ENCODE data around the gene SOX10. TPM values are rescaled to one million over a fixed set of nuclear protein-coding genes. Genes with fewer than 3 reads are reported as not detected.

SOX10 gene
- total RNA-seq, 1 donor from 2014 or later, result not detected

DNA sequence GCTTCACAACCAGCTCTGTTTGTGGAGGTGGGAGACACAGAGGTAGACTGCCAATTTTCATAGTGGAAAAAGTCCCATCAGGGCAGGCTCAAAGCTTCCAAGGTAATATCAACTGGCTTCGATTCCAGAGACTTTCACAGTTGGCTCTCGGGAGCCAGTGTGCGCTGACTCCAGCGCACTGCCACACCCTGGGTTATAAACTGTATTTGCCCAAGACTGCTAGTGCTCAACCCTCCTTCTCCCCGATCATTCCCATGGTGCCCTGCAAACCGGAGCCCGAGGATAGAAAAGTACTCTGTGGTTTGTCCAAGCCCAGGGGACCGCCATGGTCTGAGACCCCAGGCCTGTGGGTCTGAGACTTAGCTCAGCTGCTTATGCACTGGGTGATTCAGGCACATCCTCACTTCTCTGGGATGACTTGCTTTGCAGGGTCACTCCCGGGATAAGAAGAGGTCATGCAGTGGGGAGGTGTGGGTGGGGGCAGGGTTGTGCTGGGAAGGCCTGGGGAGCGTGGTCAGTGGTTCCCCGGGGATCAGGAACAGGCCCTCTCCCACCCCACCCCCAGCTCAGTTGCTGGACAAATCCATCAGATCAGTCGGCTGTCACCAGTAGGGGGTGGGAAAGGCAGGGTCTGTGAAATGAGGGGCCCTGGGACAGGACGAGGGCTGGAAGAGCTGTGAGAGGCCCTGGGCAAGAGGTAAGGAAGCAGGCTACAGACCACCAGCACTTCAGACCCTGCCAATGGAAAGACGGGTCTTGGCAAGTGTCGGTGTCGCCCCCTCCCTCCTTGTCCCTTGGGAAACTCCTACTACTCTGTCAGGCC is 46.2 kb upstream of the SOX10 start:
- TF ChIP-seq, protein P1, sequence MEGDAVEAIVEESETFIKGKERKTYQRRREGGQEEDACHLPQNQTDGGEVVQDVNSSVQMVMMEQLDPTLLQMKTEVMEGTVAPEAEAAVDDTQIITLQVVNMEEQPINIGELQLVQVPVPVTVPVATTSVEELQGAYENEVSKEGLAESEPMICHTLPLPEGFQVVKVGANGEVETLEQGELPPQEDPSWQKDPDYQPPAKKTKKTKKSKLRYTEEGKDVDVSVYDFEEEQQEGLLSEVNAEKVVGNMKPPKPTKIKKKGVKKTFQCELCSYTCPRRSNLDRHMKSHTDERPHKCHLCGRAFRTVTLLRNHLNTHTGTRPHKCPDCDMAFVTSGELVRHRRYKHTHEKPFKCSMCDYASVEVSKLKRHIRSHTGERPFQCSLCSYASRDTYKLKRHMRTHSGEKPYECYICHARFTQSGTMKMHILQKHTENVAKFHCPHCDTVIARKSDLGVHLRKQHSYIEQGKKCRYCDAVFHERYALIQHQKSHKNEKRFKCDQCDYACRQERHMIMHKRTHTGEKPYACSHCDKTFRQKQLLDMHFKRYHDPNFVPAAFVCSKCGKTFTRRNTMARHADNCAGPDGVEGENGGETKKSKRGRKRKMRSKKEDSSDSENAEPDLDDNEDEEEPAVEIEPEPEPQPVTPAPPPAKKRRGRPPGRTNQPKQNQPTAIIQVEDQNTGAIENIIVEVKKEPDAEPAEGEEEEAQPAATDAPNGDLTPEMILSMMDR (IDR thresholded peaks at IDR 0.05), result no peak
- Mint-ChIP-seq H3K9me3 (ENCODE audit: low read depth) (no peaks in the 10 kb centered on the region), H3K4me3 (ENCODE audit: unreplicated experiment) (no peak overlapping the region), H3K36me3 (ENCODE audit: low read depth) (no peaks in the 10 kb centered on the region), H3K27me3 (ENCODE audit: low read depth) (peaks cover 7% of the 10 kb centered on the region), H3K27ac (ENCODE audit: unreplicated experiment) (no peak overlapping the region), H3K4me1 (ENCODE audit: low read depth) (peaks cover 21% of the 10 kb centered on the region)
- no peak for DNase-seq (ENCODE audit: low spot score)

DNA sequence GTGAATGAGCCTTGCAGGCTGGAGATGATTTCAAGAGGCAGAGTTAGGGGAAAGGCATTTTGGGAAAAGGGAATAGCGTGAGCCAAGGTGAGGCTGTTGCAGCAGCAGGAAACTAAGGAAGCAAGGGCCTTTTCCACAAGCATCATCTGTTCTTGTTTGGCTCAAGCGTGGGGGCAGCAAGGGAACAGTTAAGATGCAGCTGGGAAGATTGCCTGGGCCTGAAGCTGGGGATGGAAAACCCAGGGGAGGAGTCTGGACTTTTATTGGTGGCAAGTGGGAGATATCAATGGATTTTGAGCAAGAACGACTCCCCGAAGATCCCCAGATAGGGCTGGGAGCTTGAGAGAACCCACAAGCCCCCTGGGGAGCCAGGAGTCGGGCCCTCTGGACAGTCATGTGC is 45.5 kb upstream of the SOX10 start:
- peaks cover 9% of the 10 kb centered on the region for H3K27me3 Mint-ChIP-seq (ENCODE audit: low read depth)
- no peaks in the 10 kb centered on the region for H3K36me3 Mint-ChIP-seq (ENCODE audit: low read depth)
- H3K9me3 Mint-ChIP-seq (ENCODE audit: low read depth), result no peaks in the 10 kb centered on the region
- TF ChIP-seq, protein P1 (IDR thresholded peaks at IDR 0.05), result no peak
- no peak overlapping the region for H3K27ac Mint-ChIP-seq (ENCODE audit: unreplicated experiment)
- H3K4me1 Mint-ChIP-seq (ENCODE audit: low read depth), result peaks cover 16% of the 10 kb centered on the region
- no peak for DNase-seq (ENCODE audit: low spot score)
- no peak overlapping the region for H3K4me3 Mint-ChIP-seq (ENCODE audit: unreplicated experiment)

DNA sequence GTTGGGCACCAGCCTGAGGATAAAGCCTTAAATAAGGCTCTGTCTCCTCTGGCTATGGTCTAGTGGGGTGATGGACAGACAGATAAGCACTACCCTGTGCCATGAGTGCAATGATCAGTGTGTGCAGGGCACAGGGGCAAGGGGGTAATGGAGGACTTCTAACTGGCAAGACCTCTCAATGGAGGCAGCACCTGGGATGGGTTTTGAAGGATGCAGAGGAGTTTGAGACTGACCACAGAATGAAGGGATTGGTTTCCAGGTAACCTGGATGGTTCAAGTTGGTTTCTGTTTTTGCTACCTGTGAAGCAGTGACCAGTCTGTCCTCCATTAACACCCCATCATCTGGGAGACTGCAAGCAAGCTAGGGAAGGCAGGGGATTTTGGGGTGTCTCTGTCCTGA is 45.0 kb upstream of the SOX10 start:
- Mint-ChIP-seq H3K36me3 (ENCODE audit: low read depth) (no peaks in the 10 kb centered on the region), H3K4me3 (ENCODE audit: unreplicated experiment) (no peak overlapping the region), H3K4me1 (ENCODE audit: low read depth) (peaks cover 10% of the 10 kb centered on the region), H3K27me3 (ENCODE audit: low read depth) (peaks cover 9% of the 10 kb centered on the region), H3K9me3 (ENCODE audit: low read depth) (no peaks in the 10 kb centered on the region), H3K27ac (ENCODE audit: unreplicated experiment) (no peak overlapping the region)
- TF ChIP-seq, protein P1 (IDR thresholded peaks at IDR 0.05), result no peak
- no peak for DNase-seq (ENCODE audit: low spot score)

DNA sequence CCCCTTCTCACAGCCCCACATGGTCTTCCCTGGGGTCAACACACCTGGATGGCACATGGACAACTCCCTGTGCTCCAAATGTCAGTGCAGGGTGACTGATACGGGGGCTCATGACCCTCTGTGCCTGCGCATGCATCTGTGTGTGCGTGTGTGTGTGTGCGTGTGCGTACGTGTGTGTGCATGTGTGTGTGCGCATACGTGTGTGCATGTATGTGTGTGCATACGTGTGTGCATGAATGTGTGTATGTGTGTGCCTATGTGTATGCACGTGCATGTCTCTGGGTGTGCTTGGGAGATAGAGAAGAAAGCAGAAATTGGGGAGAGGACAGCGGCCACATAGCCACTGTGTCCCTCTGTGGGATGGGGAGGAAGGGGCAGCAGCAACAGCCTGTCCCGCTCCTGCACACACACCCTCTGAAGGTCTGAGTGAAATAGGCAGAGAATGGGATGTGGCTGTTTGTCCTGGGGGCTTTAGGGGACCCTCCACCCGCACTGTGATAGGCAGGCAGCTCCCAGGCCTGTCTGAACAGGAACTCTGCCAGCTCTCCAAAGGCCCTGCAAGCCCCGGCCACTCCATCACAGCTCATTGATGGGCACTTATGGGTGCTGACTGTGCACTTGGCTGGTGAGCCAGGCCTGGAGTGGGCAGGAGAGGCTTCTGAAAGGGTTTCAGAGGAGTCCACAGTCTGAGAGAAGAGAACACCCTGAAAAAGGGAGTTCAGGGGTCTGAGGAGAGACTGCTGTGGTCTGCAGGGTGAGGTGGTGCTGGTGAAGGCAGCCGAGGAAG is 44.2 kb upstream of the SOX10 start:
- H3K4me3 Mint-ChIP-seq (ENCODE audit: unreplicated experiment), result no peak overlapping the region
- peaks cover 3% of the 10 kb centered on the region for H3K4me1 Mint-ChIP-seq (ENCODE audit: low read depth)
- no peak for DNase-seq (ENCODE audit: low spot score)
- H3K27ac Mint-ChIP-seq (ENCODE audit: unreplicated experiment), result no peak overlapping the region
- TF ChIP-seq, protein P1 (IDR thresholded peaks at IDR 0.05), result no peak
- peaks cover 9% of the 10 kb centered on the region for H3K27me3 Mint-ChIP-seq (ENCODE audit: low read depth)
- no peaks in the 10 kb centered on the region for H3K36me3 Mint-ChIP-seq (ENCODE audit: low read depth)
- no peaks in the 10 kb centered on the region for H3K9me3 Mint-ChIP-seq (ENCODE audit: low read depth)

DNA sequence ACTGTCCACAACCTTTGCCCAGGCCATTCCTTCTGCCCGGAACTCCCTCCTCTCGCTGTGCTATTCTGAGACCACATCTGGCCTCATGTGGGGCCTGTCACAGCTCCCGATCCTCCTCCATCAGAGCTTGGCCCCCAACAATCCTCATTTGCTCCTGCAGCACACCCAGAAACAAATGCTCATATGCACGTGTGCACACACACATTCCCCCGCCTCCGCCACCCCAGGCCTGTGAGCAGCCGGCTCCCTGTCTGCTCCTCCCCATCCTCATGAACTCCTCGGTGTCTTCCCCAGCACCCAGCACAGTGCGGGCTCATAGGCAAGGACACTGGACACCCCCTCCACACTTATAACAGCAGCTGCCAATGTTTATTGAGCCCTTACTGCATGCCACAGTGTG is 43.1 kb upstream of the SOX10 start:
- H3K9me3 Mint-ChIP-seq (ENCODE audit: low read depth), result no peaks in the 10 kb centered on the region
- no peaks in the 10 kb centered on the region for H3K36me3 Mint-ChIP-seq (ENCODE audit: low read depth)
- TF ChIP-seq, protein P1 (IDR thresholded peaks at IDR 0.05), result no peak
- H3K4me3 Mint-ChIP-seq (ENCODE audit: unreplicated experiment), result no peak overlapping the region
- DNase-seq (ENCODE audit: low spot score), result no peak
- no peak overlapping the region for H3K27ac Mint-ChIP-seq (ENCODE audit: unreplicated experiment)
- H3K4me1 Mint-ChIP-seq (ENCODE audit: low read depth), result peaks cover under 1% of the 10 kb centered on the region
- peaks cover 9% of the 10 kb centered on the region for H3K27me3 Mint-ChIP-seq (ENCODE audit: low read depth)
